Lower leg skin (tissue), 3 donors: ENCODE data around the gene WDR27.

Source experiments
- CTCF ChIP-seq, 3 donors: fragments of 450-650 bp; IDR thresholded peaks; one replicate each; pipeline ENCODE4 v1.5.1; 2016; ENCODE audit warnings: antibody characterized with exemption in 3 of 3, mild to moderate bottlenecking in 3 of 3, moderate library complexity in 2 of 3
- POLR2A ChIP-seq, 2 donors: fragments of 450-650 bp; IDR thresholded peaks; one replicate each; pipeline ENCODE4 v1.6.1; 2016 to 2017; ENCODE audit warnings: antibody characterized with exemption in 2 of 2, mild to moderate bottlenecking in 1 of 2, moderate library complexity in 1 of 2

DNA sequence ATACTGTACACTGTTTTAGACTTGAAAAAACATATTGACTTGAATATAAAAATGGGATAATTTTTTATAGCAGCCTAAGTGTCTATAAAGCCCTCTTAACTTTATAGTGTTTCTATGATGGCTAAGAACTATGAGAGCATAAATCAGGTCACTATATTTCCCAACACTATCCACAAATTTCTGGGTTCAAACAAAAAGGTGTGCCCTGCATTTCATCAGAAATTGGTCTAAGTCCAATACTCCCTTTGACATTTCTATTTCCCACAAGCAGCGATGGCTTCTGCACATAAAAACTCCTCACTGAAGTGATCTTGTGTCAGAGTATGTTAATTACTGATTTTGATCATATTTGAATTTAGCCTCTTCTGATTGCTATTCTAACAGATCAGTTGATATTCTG is 143.9 kb downstream of the WDR27 start:
- TF ChIP-seq CTCF (IDR thresholded peaks at IDR 0.05), result no peak
- no peak for TF ChIP-seq POLR2A (IDR thresholded peaks at IDR 0.05)
